Effector CD8-positive, alpha-beta T cell (primary cell): ENCODE measurements around the gene RTL10.

Source experiments
- DNase-seq: peaks from one replicate; lab custom pipeline; 2025; lab: John Stamatoyannopoulos, UW

Gene RTL10

DNA sequence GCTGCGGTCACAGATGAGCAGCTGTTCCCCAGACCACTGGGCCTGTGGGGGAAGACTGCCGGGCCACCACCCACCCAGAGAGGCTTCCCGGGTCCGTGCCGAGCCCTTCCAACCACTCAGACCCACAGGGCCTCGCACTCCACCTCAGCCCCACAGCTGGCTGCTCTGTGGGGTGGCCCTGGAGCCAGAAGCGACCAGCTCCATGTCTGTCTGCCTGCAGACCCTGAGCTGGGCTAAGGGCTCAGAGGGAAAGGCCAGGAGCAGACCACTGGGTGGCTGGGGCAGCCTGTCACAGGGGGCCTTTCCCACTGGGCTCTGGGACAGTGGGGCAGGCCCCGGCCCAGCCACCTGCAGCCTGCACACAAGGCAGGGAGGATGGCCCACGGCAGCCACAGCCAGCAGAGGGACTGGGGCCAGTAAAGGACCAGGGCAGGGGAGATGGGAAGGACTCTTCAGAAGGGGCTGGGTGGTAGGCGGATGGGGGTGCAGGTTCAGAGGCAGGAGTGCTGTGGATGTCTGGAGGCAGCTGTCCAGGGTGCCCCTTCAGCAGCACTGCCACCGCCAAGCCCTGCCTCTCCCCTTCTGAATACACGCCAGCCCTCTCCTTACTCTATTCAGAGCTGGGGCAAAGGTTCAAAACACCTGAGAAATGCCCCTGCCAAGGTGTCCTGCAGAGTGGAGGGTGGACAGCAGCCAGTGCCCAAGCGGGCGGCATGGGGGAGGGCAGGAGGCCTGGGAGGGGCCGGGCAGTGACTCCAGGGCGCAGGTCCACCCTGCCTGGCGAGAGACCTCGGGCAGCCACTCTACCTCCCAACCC, 32.2 kb downstream of the RTL10 start:
- DNase-seq: no peak

- DNase-seq: no peak
These were observed 33.0 kb downstream of the RTL10 start for GRCh38 chr22:19821523-19822300.

GRCh38 chr22:19820880-19821522, 33.7 kb downstream of the RTL10 start:
- DNase-seq: no peak

GRCh38 chr22:19819911-19820879, 34.5 kb downstream of the RTL10 start:
- no peak for DNase-seq

GRCh38 chr22:19819208-19819910, 35.3 kb downstream of the RTL10 start:
- no peak for DNase-seq

DNA sequence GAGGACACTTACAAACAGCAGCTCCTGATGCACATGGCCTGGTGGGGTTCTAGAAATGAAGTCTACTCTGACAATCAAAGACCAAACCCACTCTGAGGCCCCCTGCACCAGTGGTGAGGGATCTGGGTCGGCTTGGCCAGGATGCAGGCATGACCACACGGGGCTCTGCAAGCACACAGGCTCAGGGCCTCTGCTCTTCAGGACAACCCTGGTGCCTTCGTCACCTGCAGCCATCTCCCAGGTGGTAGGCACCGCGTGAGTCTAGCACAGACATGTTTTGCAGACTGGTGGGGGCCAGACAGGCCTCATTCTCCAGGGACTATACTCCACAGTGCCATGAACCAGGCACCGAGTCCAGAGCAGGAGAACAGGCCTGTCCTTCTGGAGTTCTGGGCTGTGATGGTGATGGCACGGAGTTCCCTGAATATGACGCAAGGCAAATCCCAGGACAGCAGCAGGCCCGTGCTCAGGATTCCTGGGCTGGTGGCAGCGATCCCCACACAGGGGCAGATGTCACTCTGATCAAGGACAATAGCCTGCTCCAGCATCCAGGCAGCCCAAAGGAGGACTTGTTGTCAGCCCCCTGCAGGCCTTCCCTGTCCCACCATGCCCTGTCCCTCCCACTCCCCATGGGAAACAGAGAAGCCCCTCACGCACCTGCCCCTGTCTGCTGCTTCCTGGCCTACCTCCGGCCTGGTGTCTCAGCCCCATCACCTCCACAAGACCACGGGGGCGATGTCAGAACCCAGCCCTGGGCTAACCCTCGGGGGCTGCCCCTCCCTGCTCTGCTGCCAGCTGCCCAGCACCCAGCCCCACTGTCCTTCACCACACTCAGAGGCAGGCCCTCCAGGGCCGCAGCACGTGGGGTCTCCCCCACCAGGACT, 36.1 kb downstream of the RTL10 start:
- no peak for DNase-seq

GRCh38 chr22:19816372-19817119, 38.1 kb downstream of the RTL10 start:
- no peak for DNase-seq

GRCh38 chr22:19815823-19816290, 38.8 kb downstream of the RTL10 start:
- no peak for DNase-seq

DNA sequence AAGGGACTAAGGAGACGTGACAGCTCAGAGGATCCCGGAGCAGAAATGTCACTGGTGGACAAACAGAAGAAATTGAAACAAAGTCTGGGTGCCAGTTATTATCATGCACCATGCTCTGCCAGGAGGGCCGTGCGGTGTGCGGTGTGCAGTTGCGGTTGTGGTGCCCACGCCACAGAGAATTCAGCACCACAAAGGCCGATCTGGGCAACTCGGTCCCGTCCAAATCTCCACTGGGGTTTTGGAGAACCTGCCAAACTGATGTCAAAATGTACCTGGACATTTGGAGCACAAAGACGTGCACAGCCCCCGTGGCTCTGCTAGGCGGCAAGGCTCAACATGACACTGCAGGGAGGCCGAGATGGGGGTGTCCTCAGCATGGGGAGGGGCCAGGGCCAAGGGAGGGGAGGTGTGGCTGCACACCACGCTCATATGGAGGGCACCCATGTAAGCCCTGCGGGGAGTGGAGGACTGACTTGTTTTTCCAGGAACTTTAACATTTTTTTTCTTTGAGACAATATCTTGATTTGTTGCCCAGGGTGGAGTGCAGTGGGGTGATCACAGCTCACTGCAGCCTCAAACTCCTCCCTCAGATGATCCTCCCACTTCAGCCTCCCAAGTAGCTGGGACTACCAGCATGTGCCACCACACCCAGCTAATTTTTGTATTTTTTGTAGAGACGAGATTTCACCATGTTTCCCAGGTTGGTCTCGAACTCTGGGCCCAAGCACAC, 39.4 kb downstream of the RTL10 start:
- DNase-seq: no peak

- DNase-seq: no peak
These were observed 40.2 kb downstream of the RTL10 start for GRCh38 chr22:19814428-19814827.

GRCh38 chr22:19812910-19813309, 41.8 kb downstream of the RTL10 start:
- DNase-seq: no peak

- no peak for DNase-seq
These were observed 42.6 kb downstream of the RTL10 start for GRCh38 chr22:19811811-19812771.

GRCh38 chr22:19811211-19811621, 43.5 kb downstream of the RTL10 start:
- no peak for DNase-seq

DNA sequence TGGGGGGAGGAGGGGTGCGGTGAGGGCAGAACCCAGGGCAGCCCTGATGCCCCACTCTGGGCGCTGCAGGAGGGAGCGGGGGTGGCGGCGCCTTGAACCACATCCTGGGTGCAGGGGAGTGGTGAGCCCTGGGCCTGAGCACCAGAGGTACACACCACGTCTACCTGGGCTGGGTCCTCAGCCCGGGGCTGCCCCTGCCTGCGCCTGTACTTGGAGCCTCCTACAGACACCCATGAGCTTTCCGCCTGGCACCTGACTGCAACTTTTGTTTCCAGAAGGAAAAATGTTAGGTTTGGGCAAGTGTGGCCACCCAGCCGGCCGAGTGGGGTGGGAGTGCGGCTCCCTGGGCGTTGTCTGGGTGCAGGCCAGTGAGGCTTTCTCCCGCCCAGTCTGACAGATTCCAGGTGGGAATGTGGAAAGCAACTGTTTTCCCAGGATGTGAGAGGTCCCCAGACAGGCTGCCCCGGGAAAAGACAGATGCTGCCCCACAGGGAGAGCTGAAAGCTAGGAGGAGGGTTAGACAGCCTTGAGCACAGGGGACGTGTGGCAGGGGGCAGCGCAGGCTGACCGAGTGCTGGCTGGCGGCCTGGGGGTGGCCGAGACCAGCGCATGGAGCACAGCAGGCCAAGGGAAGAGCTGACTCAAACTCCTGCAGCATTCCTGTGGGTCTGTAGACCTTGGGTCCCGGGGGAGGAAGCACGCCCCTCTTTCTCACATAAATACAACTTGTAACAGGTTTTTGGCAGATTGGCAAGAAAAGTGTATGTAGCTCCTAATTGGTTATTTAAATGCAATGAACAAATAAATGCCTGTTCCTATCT, 44.1 kb downstream of the RTL10 start:
- DNase-seq: no peak

- no peak for DNase-seq
These were observed 44.9 kb downstream of the RTL10 start for GRCh38 chr22:19809741-19810140.

- DNase-seq: no peak
These were observed 45.7 kb downstream of the RTL10 start for GRCh38 chr22:19808873-19809478.
